ENCODE measurements around the gene RNF169. TPM values are rescaled to one million over a fixed set of nuclear protein-coding genes. Genes with fewer than 3 reads are reported as not detected.
A peak's percentile ranks its signal among the peaks of the same experiment; 100 is the strongest.

The RNF169 gene
- total and polyA plus RNA-seq, 2 of the 13 experiments (the other 11 are each of a cell fraction or from before 2014, with no cell fraction given) = 5.3 to 14.2 TPM

- 87% methylated on average over 15 of the region's 15 CpGs for WGBS (ENCODE audit: low lambda C conversion rate)
- Histone ChIP-seq H2AFZ (ENCODE audit: low read length) (no peak overlapping the region), H4K20me1 (ENCODE audit: insufficient read depth, low read length) (peaks cover 31% of the 10 kb centered on the region), H3K4me1 (ENCODE audit: insufficient read depth, low read length) (peaks cover 56% of the 10 kb centered on the region), H3K4me3 (replicated peaks in 1 of 3; ENCODE audit: insufficient read depth in 1 of 3, low read depth in 2 of 3, low read length in 3 of 3) (no peak overlapping the region), H3K27me3 (ENCODE audit: control insufficient read depth in 1 of 2, insufficient read depth in 2 of 2, low read length in 2 of 2) (no peaks in the 10 kb centered on the region; a peak in 1 of 5 replicates), H3K27ac (ENCODE audit: extremely low read length, insufficient read depth, low read length) (no peak overlapping the region), H3K79me2 (ENCODE audit: insufficient read depth, low read length) (peaks cover 62% of the 10 kb centered on the region), H3K9ac (ENCODE audit: insufficient read depth, low read depth, low read length) (no peak overlapping the region), H3K9me3 (ENCODE audit: low read length) (no peaks in the 10 kb centered on the region), H3K36me3 (replicated peaks in 1 of 2; ENCODE audit: control insufficient read depth in 1 of 2, insufficient read depth in 2 of 2, low read length in 2 of 2) (no peaks in the 10 kb centered on the region), H3K4me2 (ENCODE audit: low read depth, low read length) (no peak overlapping the region)
- ChIA-PET CTCF (ENCODE audit: low intra/inter-chr PET ratio, low total read pairs) (no interaction called here), POLR2A (no interaction called here)
- FAIRE-seq (no peak), ATAC-seq (no peak), DNase-seq (ENCODE audit: low spot score) (no peak)
- no TSS peak for BruUV-seq (replicated peaks)
- TF ChIP-seq ZNF841 (CRISPR knock-in tag; IDR thresholded peaks at IDR 0.05; ENCODE audit: borderline replicate concordance) = no peak
- no peak for TF ChIP-seq SSRP1 (CRISPR knock-in tag; IDR thresholded peaks at IDR 0.05)
- TF ChIP-seq, protein P1, sequence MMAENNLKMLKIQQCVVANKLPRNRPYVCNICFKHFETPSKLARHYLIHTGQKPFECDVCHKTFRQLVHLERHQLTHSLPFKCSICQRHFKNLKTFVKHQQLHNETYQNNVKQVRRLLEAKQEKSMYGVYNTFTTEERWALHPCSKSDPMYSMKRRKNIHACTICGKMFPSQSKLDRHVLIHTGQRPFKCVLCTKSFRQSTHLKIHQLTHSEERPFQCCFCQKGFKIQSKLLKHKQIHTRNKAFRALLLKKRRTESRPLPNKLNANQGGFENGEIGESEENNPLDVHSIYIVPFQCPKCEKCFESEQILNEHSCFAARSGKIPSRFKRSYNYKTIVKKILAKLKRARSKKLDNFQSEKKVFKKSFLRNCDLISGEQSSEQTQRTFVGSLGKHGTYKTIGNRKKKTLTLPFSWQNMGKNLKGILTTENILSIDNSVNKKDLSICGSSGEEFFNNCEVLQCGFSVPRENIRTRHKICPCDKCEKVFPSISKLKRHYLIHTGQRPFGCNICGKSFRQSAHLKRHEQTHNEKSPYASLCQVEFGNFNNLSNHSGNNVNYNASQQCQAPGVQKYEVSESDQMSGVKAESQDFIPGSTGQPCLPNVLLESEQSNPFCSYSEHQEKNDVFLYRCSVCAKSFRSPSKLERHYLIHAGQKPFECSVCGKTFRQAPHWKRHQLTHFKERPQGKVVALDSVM (CRISPR knock-in tag; IDR thresholded peaks at IDR 0.05) = peak; percentile 73
- in situ Hi-C loops (cut with HindIII; ENCODE audit: extremely low pct_ligation_motif_present, low pct_unique_long_range_greater_than_20kb) = no loop called here
- intact Hi-C loops (cut with micrococcal nuclease; ENCODE audit: unreplicated experiment) = no loop called here
Measured at GRCh38 chr11:74754507-74755252, 6.0 kb downstream of the RNF169 start.

- POLR2A ChIA-PET = no interaction called here
- TSS peak; percentile 3 for BruUV-seq (replicated peaks)
- no peak overlapping the region for H3K9ac ChIP-seq (ENCODE audit: insufficient read depth, low read depth, low read length)
- in situ Hi-C loops (cut with HindIII; ENCODE audit: extremely low pct_ligation_motif_present, low pct_unique_long_range_greater_than_20kb) = no loop called here
- H3K27me3 ChIP-seq (ENCODE audit: control insufficient read depth in 1 of 2, insufficient read depth in 2 of 2, low read length in 2 of 2) = no peaks in the 10 kb centered on the region
- peaks cover 31% of the 10 kb centered on the region for H4K20me1 ChIP-seq (ENCODE audit: insufficient read depth, low read length)
- no peaks in the 10 kb centered on the region for H3K36me3 ChIP-seq (replicated peaks in 1 of 2; ENCODE audit: control insufficient read depth in 1 of 2, insufficient read depth in 2 of 2, low read length in 2 of 2)
- H2AFZ ChIP-seq (ENCODE audit: low read length) = no peak overlapping the region
- CTCF ChIA-PET (ENCODE audit: low intra/inter-chr PET ratio, low total read pairs) = no interaction called here
- no peak overlapping the region for H3K4me3 ChIP-seq (replicated peaks in 1 of 3; ENCODE audit: insufficient read depth in 1 of 3, low read depth in 2 of 3, low read length in 3 of 3)
- no peaks in the 10 kb centered on the region for H3K9me3 ChIP-seq (ENCODE audit: low read length)
- peaks cover 48% of the 10 kb centered on the region for H3K4me1 ChIP-seq (ENCODE audit: insufficient read depth, low read length)
- WGBS (ENCODE audit: low lambda C conversion rate) = 68% methylated on average over 1 of the region's 1 CpG
- no peak for ATAC-seq
- intact Hi-C loops (cut with micrococcal nuclease; ENCODE audit: unreplicated experiment) = no loop called here
- FAIRE-seq = no peak
- DNase-seq (ENCODE audit: low spot score) = no peak
- peak overlapping the region; percentile 32 for H3K27ac ChIP-seq (ENCODE audit: extremely low read length, insufficient read depth, low read length)
- no peak for TF ChIP-seq PPARG (CRISPR knock-in tag; conservative IDR thresholded peaks at IDR 0.05)
- peak; percentile 38; the same call in 1 of the 2 replicates for TF ChIP-seq CEBPB (IDR thresholded peaks at IDR 0.05; ENCODE audit: borderline replicate concordance, low read depth, low read length)
- TF ChIP-seq GPBP1L1 (CRISPR knock-in tag; IDR thresholded peaks at IDR 0.05) = no peak
- no peak for TF ChIP-seq PRDM4 (CRISPR knock-in tag; IDR thresholded peaks at IDR 0.05; ENCODE audit: borderline replicate concordance)
- no peak for TF ChIP-seq ZNF567 (CRISPR knock-in tag; IDR thresholded peaks at IDR 0.05; ENCODE audit: borderline replicate concordance)
- TF ChIP-seq ATF4 (CRISPR knock-in tag; IDR thresholded peaks at IDR 0.05) = peak in 1 of 2 experiments; percentile 41; a peak in 1 of 4 replicates
- H3K79me2 ChIP-seq (ENCODE audit: insufficient read depth, low read length) = peaks cover 55% of the 10 kb centered on the region
- no peak overlapping the region for H3K4me2 ChIP-seq (ENCODE audit: low read depth, low read length)
Measured at GRCh38 chr11:74755395-74755995, 6.8 kb downstream of the RNF169 start.

Data from HepG2 (cell line).